HepG2 (cell line): Measurements from ENCODE around the gene RBM14. TPM values are rescaled to one million over a fixed set of nuclear protein-coding genes. Genes with fewer than 3 reads are reported as not detected.

ENCODE experiments used
- DZIP1 ChIP-seq: sonication (generic); formaldehyde crosslinking; IDR thresholded peaks from 2 replicates; pipeline ENCODE4 v1.5.0; 2020; ENCODE audit warnings: mild to moderate bottlenecking, missing genetic modification reagents
- ETS1 ChIP-seq: sonication (generic); formaldehyde crosslinking; IDR thresholded peaks from 2 replicates; pipeline ENCODE4 v1.4.0; 2020; ENCODE audit warnings: missing genetic modification reagents
- GPBP1L1 ChIP-seq: sonication (generic); formaldehyde crosslinking; IDR thresholded peaks from 2 replicates; pipeline ENCODE4 v1.5.0; 2020; ENCODE audit warnings: mild to moderate bottlenecking, missing genetic modification reagents
- MED8 ChIP-seq: sonication (generic); formaldehyde crosslinking; IDR thresholded peaks from 2 replicates; pipeline ENCODE4 v1.8.1; 2023; ENCODE audit warnings: mild to moderate bottlenecking, missing genetic modification reagents; ENCODE audit not compliant: insufficient replicate concordance
- MYNN ChIP-seq: sonication (generic); formaldehyde crosslinking; IDR thresholded peaks from 2 replicates; pipeline ENCODE4 v1.4.0; 2020; ENCODE audit warnings: mild to moderate bottlenecking, low read depth, missing genetic modification reagents
- NFE2L2 ChIP-seq: fragments of 150-350 bp; IDR thresholded peaks from 2 replicates; pipeline ENCODE4 v1.6.1; 2014; ENCODE audit warnings: low read length
- NR2F1 ChIP-seq, 2 experiments: fragments of 450-650 bp in 1 of 2; formaldehyde crosslinking in 1 of 2; IDR thresholded peaks; 2 replicates each; pipeline versions ENCODE4 v1.5.0 to v1.6.1; 2016 to 2020; ENCODE audit warnings: mild to moderate bottlenecking in 1 of 2, missing compliant biosample characterization in 1 of 2, missing genetic modification reagents in 1 of 2, moderate library complexity in 1 of 2
- SIX4 ChIP-seq: sonication (generic); formaldehyde crosslinking; IDR thresholded peaks from 2 replicates; pipeline ENCODE4 v1.4.0; 2020; ENCODE audit warnings: missing genetic modification reagents
- ZBTB42 ChIP-seq: sonication (generic); formaldehyde crosslinking; IDR thresholded peaks from 2 replicates; pipeline ENCODE4 v1.5.0; 2020; ENCODE audit warnings: mild to moderate bottlenecking, missing genetic modification reagents
- ZNF496 ChIP-seq: sonication (generic); formaldehyde crosslinking; IDR thresholded peaks from 2 replicates; pipeline ENCODE4 v1.8.1; 2023; ENCODE audit warnings: mild to moderate bottlenecking, moderate library complexity, missing genetic modification reagents; ENCODE audit not compliant: insufficient replicate concordance
- ZNF530 ChIP-seq: sonication (generic); formaldehyde crosslinking; IDR thresholded peaks from 2 replicates; pipeline ENCODE4 v1.5.0; 2020; ENCODE audit warnings: low read depth, mild to moderate bottlenecking, missing genetic modification reagents
- ZNF563 ChIP-seq: sonication (generic); formaldehyde crosslinking; IDR thresholded peaks from 2 replicates; pipeline ENCODE4 v1.8.0; 2022; ENCODE audit warnings: mild to moderate bottlenecking, moderate library complexity, missing genetic modification reagents
- ZSCAN20 ChIP-seq: sonication (generic); formaldehyde crosslinking; IDR thresholded peaks from 2 replicates; pipeline ENCODE4 v1.4.0; 2020; ENCODE audit warnings: missing genetic modification reagents, mild to moderate bottlenecking, borderline replicate concordance
- ZSCAN22 ChIP-seq: sonication (generic); formaldehyde crosslinking; IDR thresholded peaks from 2 replicates; pipeline ENCODE4 v1.4.0; 2020; ENCODE audit warnings: mild to moderate bottlenecking, missing genetic modification reagents
- polyA plus RNA-seq, 8 experiments: library from polyadenylated mRNA; depleted of rRNA in 3 of 8; stranded (reverse) in 7 of 8; unstranded in 1 of 8; fragments of >200 nt; fragmentation: Illumina TruSeq in 4 of 8; extraction: Trizol in 4 of 8; gene quantifications; 2 replicates each; pipeline versions ENCODE4 v1.2.1 to v1.2.3, GENCODE V29; 2011 to 2016; ENCODE audit warnings: low read depth in 4 of 8, missing spikeins in 1 of 8, mixed read lengths in 1 of 8; ENCODE audit not compliant: insufficient read depth in 1 of 8
- total RNA-seq, 5 experiments: library from RNA; depleted of rRNA; stranded (reverse); fragments of >200 nt; fragmentation: Illumina TruSeq; extraction: Trizol; gene quantifications; 2 replicates each; pipeline ENCODE4 v1.2.3, GENCODE V29; 2016; ENCODE audit warnings: low read depth in 1 of 5
- TF ChIP-seq, protein P1 (sequence below): sonication (generic); formaldehyde crosslinking; IDR thresholded peaks from 2 replicates; pipeline ENCODE4 v1.4.0; 2020; ENCODE audit warnings: missing genetic modification reagents
- TF ChIP-seq, protein P2 (sequence below): IDR thresholded peaks from 2 replicates; pipeline ENCODE4 v1.6.1; 2016; ENCODE audit warnings: low read depth, control low read depth
- TF ChIP-seq, protein P3 (sequence below): IDR thresholded peaks from 2 replicates; pipeline ENCODE4 v1.6.1; 2016; ENCODE audit warnings: mild to moderate bottlenecking, missing biosample characterization, missing genetic modification reagents

The RBM14 gene
- total and polyA plus RNA-seq, 2 of the 13 experiments (the other 11 are each of a cell fraction or from before 2014, with no cell fraction given) = 12.7 to 44.1 TPM

DNA sequence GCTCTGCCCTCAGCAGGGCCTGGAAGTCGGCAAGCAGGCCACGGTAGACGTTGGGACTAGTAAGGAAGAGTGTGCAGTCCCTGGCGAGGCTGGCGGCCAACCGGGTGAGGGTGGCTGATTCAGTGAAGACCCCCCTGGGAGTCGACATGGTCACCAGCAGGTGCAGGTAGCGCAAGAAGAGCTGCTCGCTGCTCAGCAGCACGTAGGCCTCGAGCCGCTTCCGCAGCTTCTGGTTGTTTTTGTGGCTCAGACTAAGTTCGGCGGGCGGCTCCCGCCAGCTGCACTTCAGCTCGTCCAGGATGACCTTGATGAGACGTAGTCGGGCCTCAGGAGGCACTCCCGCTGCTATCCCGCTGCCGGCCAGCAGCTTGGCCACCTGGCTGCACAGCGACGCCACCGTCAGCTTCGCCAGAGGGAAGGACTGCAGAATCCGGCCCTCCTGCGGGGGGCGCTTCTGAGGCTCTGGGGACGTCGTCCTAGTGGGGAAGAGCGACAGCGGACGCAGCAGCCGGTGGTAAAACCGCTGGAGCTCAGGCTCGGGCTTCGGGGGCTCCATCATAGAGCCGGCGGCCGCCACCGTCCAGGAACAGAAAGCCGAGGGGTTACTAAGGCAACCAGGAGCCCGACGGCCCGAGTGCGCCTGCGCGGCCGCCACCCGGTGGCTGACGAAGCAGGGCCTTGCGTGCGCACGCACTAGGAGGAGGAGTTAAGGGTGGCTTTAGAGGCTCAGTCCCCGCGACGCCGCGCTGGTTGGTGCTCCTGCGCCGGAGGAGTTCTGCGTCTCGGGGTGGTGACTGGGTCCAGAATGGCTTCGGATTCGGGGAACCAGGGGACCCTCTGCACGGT lies 23.8 kb upstream of the RBM14 start, which contains the start of the genes CCDC87 and CCS (continued):
- TF ChIP-seq DZIP1 (CRISPR knock-in tag) (no peak; the same call in 1 of the 2 replicates), ETS1 (no peak), ZSCAN20 (CRISPR knock-in tag) (0 out of 2 replicates have a peak, but pooled peaks have one; percentile 72), NR2F1 (CRISPR knock-in tag; IDR thresholded peaks at IDR 0.05) (no peak), ZSCAN22 (CRISPR knock-in tag) (0 out of 2 replicates have a peak, but pooled peaks have one; percentile 35), SIX4 (no peak), GPBP1L1 (CRISPR knock-in tag) (no peak), ZNF530 (CRISPR knock-in tag) (no peak), ZNF563 (CRISPR knock-in tag) (peak; percentile 95), MYNN (no peak), MED8 (CRISPR knock-in tag) (no peak), ZBTB42 (CRISPR knock-in tag) (0 out of 2 replicates have a peak, but pooled peaks have one; percentile 23), ZNF496 (no peak), NFE2L2 (no peak)
- TF ChIP-seq, protein P1, sequence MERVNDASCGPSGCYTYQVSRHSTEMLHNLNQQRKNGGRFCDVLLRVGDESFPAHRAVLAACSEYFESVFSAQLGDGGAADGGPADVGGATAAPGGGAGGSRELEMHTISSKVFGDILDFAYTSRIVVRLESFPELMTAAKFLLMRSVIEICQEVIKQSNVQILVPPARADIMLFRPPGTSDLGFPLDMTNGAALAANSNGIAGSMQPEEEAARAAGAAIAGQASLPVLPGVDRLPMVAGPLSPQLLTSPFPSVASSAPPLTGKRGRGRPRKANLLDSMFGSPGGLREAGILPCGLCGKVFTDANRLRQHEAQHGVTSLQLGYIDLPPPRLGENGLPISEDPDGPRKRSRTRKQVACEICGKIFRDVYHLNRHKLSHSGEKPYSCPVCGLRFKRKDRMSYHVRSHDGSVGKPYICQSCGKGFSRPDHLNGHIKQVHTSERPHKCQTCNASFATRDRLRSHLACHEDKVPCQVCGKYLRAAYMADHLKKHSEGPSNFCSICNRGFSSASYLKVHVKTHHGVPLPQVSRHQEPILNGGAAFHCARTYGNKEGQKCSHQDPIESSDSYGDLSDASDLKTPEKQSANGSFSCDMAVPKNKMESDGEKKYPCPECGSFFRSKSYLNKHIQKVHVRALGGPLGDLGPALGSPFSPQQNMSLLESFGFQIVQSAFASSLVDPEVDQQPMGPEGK (CRISPR knock-in tag) = peak; percentile 18
- TF ChIP-seq, protein P2, sequence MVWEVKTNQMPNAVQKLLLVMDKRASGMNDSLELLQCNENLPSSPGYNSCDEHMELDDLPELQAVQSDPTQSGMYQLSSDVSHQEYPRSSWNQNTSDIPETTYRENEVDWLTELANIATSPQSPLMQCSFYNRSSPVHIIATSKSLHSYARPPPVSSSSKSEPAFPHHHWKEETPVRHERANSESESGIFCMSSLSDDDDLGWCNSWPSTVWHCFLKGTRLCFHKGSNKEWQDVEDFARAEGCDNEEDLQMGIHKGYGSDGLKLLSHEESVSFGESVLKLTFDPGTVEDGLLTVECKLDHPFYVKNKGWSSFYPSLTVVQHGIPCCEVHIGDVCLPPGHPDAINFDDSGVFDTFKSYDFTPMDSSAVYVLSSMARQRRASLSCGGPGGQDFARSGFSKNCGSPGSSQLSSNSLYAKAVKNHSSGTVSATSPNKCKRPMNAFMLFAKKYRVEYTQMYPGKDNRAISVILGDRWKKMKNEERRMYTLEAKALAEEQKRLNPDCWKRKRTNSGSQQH (CRISPR knock-in tag) = 0 out of 2 replicates have a peak, but pooled peaks have one; percentile 1
- TF ChIP-seq, protein P3, sequence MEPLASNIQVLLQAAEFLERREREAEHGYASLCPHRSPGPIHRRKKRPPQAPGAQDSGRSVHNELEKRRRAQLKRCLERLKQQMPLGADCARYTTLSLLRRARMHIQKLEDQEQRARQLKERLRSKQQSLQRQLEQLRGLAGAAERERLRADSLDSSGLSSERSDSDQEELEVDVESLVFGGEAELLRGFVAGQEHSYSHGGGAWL (CRISPR knock-in tag) = peak; percentile 55; the same call in 1 of the 2 replicates
